NCI-H69 (cell line): ENCODE measurements around the gene BICDL1.

Experiments used
- DNase-seq: peaks from one replicate; lab custom pipeline; 2025; lab: John Stamatoyannopoulos, UW

The BICDL1 gene

GRCh38 chr12:120130011-120130410 is 141.0 kb downstream of the BICDL1 start:
- no peak for DNase-seq

DNA sequence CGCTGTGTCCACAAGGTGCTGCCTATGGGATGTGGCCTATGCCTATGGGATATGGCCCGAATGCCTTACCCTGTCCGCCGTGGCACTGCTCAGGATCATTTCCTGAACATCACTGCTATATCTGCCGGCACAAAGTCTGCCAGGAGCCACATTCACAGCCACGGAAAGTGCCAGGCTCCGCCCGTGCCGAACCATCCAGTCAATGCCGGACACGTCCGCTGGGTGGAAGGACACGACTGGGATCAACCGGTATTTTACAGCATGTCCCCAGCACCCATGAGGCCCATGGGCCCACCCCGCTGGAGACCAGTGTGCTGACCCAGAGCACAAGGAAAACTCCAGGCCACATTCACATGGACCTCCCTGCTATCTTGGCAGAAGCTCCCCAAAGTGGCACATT is 142.1 kb downstream of the BICDL1 start:
- DNase-seq, result no peak

DNA sequence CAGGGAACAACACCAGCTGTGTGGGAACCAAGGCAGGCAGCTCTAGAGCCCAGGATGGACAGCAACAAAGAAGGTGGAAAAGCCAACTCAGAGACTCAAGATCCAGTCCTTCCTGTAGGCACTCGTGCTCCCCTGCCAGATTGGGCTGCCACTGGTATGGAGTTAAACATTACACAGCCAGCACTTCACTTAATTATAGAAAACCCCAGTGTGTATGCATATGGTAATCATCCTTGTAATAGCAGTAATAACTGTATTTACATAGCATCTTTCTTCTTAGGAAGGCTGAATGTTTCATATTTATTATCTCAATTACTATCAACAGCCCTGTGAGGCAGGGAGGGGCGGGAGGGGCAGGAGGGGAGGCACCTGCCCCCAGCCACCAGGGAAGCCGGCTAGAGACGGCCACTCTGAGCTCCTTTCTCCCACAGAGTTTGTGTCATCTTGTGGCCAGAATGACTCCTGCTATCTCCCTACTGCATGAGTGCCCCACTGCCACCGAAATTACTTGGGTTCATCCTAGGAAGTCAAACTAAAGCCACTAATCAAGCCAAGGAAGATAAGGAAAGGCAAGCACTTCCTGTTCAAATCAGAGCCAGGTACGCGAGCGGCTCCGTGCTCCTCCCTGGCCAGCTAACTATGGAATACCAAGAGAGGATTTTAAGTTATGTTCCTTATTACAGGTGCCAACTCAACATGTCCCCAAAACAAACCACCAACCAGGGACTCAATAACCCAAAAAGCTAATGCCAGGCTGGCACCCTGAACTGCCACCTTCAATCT is 143.2 kb downstream of the BICDL1 start:
- DNase-seq, result peak; percentile 57

DNA sequence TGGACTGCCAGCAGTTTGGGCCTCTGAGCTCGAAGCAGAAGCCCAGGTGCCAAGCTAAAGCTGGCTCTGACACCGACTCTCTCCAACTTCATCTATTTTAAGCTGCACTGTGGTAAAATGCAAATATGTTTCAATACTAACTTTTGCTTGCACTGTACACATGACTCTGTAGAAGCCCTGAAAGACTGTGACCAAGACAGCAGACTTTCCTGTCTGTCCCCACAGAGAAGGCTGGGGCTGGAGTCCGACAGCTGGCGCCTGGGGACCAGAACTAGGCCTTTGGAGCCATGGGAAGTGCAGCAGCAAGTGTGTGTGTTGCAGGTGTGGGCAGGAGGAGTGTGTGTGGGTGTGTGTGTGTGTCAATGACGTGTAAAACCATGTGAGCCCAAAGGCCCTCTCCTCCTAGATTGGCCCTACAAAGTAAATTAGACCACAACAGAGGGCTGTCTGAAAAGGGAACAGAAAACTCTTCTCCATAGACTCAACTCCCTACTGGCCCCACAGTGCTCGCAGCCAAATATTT is 143.9 kb downstream of the BICDL1 start:
- DNase-seq, result no peak

DNA sequence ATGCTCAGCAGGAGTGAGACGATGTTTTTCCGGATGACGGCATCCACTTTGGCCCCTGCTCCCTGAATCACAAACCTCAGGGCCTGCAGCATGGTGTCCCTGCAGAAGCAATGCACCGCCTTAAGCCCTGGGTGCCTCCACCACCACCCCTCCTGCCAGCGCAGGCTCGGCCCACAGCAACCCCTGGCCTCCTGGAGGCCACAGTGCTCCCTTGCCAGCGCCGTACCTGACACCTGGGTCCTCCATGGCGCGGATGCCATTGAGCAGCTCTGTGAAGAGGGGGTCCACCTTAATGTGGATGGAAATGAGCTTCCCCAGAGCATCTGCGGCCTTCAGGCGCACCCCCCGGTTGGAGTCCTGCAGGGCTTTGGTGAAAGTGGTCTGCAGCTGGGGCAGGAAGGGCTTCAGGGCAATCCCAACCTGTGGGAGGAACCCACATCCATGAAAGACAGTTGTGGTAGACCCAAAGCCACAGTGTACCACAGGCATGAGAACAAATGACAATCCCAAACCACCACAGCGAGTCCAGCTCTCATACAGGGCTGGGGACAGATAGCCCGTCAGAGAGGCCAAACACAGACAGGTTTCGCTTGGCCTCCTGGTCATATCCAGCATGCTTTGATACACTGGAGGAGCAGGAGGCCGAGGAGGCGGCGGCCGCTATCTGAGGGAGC is 145.4 kb downstream of the BICDL1 start:
- no peak for DNase-seq

DNA sequence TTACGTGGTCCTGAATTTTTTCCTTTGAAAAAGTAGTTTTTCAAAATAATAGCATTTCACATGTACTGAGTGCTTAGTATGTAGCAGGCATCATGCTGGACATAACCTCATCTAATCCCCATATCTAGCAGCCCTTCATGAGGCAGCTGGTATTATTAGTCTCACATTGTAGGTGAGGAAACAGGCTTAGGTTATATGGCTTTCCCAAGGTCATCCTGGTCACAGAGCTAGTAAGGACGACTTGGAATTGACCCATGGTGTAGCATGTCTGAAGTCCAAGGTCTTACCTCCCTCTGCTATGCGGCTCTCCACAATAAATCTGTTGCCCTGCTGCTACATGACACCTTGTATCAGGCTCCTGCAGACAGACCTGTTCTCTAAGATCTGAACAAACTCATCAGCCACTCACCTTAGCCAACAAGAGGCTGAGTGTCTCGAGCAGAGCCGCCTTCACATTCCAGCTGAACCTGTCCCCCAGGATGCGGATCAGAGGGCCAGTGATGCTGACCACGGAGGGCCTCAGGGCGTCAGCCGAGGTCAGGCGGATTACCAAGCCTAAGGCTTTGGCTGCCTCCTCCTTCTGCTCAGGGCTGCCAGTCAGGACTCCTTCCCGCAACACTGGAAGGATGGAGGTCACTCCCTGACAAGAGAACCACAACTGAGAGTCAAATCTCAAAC is 147.2 kb downstream of the BICDL1 start:
- no peak for DNase-seq

DNA sequence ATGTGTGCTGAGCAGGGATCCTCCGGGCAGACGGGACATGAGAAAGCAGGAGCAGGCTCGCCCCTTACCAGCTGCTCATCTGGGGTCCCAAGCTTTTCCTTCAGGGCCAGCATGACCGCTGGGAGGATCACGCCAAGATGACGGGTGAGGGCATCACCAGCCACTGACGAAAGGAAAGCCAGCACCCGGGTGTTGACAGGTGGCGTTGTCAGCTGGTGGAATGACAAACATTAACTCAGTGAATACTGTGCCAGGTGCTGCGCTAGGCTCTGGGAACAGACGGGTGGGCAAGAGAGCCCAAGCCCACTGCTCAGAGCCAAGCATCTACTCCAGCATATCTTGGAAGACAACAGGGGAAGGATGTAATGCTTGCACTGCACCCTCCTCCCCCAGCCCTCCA is 148.8 kb downstream of the BICDL1 start:
- no peak for DNase-seq

- no peak for DNase-seq
These were observed 149.3 kb downstream of the BICDL1 start for GRCh38 chr12:120138366-120138765.

DNA sequence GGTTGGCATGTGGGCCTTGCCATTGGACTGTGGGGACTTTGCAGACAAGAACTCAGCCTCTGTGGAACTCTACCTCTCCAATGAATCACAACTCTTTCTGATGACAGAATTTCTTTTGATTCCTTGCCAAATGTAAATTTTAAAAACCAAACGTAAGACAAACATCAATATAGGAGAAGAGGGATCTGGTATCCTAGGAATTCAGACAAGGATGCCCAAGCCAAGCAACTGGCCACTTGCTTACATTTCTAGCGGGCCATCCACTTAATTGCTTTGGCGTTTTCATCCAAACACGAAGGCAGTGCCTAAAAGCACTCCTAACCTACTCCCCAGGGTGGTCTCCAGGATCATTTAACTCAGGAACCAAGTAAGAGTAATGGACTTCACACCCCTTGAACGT is 150.9 kb downstream of the BICDL1 start:
- no peak for DNase-seq

DNA sequence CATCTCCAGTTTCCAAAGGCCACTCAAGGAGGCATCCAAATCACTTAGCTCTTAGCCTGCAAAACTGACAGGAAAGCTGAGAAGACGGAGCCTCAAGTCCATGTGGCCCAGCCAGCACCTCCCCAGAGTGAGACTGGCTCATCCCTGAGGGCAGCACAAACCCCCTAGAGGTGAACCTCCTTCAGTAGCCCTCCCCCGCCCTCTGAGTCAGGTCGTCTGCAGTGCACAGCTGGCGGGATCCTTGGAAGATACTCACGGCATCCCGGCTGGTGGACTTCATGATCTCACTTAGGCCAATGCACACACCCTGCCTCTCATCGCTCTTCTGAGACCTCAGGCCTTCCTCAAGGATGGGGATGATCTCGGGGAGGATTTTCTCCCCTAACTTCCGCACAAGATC is 151.6 kb downstream of the BICDL1 start:
- no peak for DNase-seq

GRCh38 chr12:120141336-120141735 is 152.3 kb downstream of the BICDL1 start:
- DNase-seq, result no peak

- no peak for DNase-seq
These were observed 153.3 kb downstream of the BICDL1 start for GRCh38 chr12:120142231-120142877.
